Germinal center (tissue), 1 donor: ENCODE measurements around the gene GOLGA6L7.
"Not testable (repeated sequence)": the region's sequence is repeated elsewhere in the genome, so short reads cannot be mapped to it uniquely, and the experiment has no call there.

Experiments
- DNase-seq: peaks from one replicate; pipeline ENCODE4 v3.0.0; 2012; ENCODE audit warnings: mixed read lengths, low spot score

GOLGA6L7 gene

DNA sequence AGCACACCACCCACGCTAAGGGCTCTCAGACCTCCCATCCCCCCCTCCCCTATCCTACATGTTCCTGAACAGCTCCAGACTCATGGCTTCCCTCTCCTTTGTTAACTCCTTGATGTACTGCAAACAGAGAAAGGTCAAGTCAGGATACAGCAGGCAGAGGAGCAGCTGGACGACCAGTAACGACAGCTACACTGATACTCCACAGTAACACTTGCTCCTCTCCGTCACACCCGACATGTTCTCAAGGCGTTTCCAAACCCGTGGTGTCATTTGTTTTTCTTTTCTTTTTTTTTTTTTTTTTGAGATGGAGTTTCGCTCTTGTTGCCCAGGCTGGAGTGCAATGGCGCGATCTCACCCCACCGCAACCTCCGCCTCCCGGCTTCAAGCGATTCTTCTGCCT lies 4.3 kb downstream of the GOLGA6L7 start:
- not testable (repeated sequence) for DNase-seq

DNA sequence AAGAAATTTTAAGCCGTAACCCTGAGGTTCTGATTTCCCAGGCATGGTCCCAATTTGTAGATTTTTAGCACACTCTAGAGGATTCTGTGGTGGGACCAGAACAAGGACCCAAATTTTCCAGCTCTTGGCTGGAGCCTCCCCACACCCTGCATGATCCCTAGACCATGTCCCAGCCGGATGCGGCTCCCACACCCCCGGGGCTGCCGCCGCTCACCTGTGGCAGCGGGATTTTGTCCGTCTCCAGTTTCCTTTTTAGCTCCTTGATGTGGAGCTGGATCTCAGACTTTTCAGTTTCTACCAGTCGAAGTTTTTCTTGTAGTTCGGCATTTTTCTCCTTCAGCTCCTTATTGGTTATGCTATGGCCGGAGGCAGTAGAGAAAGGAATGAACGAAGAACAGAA lies 4.9 kb downstream of the GOLGA6L7 start:
- not testable (repeated sequence) for DNase-seq

DNA sequence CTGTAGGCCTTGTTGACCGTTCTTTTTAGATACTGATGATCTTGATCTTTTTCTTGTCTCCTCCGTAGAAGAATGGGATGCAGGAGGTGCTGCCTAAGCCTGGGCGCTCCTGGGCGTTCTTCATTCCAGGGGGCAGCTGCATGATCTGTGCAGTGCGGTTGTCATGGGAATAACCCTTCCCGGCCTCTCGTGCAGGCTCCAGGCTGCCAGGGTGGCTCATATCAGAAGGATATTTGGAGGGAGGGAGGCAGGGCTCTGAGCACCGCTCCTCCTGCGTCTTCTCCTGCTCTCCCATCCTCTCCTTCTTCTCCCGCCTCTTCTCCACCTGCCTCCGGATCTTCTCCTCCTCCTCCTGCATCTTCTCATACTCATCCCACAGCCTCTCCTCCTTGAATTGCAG lies 6.2 kb downstream of the GOLGA6L7 start:
- not testable (repeated sequence) for DNase-seq

DNA sequence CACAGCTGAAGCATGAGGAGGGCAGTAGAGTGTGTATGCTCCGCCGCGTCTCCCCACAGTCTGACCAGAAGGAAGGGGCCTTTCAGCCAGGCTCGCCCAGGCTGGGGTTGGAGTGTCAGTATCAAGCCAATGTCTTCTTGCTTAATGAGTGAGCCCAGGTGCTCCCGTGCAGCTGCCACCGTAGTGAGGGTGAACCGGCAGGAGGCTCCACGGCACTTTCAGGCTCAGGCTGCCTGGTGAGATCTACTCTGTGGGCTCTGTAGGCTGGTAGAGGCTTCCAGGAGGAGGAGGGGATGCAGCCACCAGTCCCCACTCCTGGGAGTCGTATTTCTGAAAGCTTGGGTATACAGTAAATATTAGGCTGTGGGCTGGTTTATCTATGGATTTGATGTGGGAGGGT lies 8.2 kb downstream of the GOLGA6L7 start:
- not testable (repeated sequence) for DNase-seq

DNA sequence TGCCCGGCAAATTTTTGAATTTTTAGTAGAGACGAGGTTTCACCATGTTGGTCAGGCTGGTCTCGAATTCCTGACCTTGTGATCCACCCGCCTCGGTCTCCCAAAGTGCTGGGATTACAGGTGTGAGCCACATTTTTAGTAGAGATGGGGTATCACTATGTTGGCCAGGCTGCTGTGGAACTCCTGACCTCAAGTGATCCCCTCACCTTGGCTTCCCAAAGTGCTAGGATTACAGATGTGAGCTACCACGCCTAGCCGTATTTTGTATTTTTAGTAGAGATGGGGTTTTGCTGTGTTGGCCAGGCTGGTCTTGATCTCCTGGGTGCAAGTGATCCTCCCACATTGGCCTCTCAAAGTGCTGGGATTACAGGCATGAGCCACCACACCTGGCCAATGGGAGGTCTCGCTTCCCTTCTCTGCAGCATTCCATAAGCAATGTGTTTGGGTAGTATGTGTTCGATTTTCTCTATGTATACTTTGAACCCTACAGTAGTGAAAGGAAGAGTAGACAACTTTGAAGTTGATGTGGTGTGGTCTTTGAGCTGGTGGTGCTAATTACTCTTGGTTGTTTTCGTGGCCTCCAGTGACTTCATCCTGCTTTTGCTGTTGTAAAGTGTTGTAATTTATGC lies 13.4 kb downstream of the GOLGA6L7 start:
- DNase-seq, result not testable (repeated sequence)

DNA sequence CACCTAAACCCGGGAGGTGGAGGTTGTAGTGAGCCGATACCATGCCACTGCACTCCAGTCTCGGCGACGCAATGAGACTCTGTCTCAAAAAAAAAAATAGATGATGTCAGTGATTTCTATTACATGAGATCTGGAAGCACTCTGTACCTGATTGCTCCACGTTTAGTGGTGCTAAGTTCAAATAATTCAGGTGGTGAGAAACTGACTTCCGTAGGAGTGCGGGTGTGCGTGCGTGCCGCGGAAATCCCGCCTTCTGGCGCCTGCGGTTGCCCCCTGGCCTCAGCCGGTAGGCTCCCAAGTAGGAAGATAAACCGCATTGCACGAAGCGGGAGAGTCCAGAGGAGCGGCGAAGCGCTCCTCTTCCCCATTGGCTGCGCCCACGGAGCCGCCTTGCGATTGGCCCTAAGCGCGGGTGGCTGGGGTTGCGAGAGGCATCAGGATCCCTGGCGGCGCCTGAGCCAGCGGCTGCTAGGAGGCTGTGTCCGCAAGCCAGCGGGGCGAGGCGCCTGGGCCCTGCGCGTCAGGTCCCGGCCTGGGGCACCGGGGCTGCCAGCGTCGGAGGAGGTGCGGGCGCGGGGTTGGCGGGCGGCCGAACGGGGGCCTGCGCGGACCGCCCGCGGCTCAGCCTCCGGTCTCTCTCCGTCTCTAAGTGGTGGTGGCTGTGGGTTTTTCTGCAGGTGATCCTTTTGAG lies 16.4 kb downstream of the GOLGA6L7 start:
- DNase-seq, result peak; percentile 18

DNA sequence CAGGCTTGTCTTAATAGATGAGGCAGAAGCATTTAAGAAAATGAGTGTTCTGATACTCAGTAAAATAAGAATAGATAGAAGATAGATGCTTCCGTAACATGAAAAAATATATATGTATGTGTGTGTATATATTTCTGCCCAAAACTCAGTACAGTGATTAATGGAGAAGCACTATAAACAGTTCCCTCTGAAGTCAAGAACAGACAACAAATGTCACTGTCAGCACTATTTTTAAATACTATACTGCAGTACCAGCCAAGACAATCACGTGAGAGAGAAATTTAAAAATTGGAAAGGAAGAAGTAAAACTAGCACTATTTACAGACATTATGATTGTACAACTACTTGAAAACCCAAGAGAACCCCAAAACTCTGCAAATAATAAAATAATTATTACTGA lies 27.0 kb downstream of the GOLGA6L7 start:
- not testable (repeated sequence) for DNase-seq

DNA sequence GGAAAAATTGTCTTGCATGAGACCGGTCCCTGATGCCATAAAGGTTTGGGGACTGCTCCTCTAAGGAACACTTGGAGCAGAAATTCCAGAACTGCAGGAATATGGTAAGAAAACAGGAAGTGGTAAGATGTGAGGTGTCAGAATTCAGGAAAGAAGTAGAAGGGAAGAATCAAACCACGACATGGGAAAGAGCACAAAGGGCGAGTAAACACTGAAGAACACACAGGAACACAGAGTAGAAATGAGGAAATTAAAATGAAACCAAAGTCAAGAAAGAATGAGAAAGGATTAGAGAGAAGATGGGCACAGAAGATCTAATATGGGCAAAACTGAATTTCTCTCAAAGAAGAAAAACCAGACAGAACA lies 28.5 kb downstream of the GOLGA6L7 start:
- not testable (repeated sequence) for DNase-seq

DNA sequence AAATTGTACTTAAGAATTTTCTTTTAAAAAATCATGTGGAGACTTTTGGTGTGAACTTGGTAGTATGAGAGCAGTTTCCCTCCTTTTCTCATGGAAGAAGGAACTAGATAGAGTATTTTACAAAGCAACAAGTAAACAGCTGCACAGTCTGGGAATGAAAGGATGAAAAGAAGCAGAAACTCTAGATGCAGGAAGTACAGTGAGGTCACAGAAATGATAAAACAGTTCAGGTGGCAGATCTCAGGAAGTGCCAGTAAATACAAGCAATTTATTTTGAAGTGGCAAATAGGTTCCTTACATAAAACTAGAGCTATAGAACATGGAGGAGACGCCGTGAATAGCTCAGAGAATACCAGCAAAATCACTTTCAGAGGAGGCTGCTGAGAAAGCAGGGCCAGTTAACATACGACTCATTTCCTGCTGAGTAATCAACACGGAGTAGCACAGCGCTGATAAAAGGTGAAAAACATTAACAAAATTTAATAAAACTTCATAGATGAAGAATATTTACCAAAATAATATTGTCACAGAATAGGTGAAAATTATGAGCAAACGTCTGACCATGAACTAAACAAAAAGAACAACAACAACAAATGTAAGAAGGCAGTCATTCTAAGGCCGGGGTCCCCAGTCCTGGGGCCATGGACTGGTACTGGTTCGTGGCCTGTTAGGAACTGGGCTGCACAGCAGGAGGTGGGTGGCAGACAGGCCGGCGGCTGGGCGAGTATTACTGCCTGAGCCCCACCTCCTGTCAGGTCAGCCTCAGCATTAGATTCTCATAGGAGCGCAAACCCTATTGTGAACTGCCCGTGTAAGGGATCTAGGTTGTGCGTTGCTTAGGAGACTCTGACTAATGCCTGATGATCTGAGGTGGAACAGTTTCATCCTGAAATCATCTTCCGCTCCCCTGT lies 29.2 kb downstream of the GOLGA6L7 start:
- DNase-seq, result not testable (repeated sequence)

DNA sequence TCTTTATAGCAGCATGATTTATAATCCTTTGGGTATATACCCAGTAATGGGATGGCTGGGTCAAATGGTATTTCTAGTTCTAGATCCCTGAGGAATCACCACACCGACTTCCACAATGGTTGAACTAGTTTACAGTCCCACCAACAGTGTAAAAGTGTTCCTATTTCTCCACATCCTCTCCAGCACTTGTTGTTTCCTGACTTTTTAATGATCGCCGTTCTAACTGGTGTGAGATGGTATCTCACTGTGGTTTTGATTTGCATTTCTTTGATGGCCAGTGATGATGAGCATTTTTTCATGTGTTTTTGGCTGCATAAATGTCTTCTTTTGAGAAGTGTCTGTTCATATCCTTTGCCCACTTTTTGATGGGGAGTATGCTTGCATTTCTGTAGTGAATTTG lies 30.3 kb downstream of the GOLGA6L7 start:
- not testable (repeated sequence) for DNase-seq

DNA sequence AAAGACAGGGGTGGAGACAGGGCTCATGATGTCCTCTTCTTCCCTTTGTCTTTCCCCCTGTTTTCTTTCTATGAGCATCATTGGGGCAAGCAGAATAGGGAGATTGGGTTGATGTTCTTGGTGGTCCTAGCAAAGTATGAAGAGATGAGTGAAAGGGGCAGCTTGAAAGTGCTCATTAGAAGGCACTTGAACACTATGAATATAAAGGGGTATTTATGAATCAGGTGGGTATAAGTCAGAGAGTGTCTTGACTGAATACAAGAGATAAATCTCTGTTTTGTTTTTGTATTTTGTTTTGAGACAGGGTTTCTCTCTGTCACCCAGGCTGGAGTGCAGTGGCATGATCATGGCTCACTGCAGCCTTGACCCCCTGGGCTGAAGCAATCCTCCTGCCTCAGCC lies 34.4 kb downstream of the GOLGA6L7 start:
- not testable (repeated sequence) for DNase-seq

DNA sequence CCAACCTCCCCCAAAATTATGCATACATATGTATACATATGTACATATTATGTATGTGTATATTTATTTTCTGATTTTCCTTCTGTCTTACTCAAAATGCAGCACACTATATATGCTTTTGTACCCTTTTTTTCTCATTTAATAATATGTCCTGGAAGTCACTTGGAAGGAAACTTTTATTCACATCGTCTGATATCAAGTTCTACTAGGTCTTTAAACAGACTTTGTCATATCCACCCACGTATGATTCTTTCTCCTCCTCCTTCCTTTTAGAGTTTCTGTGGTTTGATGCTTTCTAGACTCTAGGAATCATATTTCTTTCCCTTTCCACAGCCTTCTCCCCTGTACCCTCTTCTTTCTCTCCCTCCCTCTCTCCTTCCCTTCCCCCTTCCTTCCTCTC lies 35.1 kb downstream of the GOLGA6L7 start:
- DNase-seq, result not testable (repeated sequence)

DNA sequence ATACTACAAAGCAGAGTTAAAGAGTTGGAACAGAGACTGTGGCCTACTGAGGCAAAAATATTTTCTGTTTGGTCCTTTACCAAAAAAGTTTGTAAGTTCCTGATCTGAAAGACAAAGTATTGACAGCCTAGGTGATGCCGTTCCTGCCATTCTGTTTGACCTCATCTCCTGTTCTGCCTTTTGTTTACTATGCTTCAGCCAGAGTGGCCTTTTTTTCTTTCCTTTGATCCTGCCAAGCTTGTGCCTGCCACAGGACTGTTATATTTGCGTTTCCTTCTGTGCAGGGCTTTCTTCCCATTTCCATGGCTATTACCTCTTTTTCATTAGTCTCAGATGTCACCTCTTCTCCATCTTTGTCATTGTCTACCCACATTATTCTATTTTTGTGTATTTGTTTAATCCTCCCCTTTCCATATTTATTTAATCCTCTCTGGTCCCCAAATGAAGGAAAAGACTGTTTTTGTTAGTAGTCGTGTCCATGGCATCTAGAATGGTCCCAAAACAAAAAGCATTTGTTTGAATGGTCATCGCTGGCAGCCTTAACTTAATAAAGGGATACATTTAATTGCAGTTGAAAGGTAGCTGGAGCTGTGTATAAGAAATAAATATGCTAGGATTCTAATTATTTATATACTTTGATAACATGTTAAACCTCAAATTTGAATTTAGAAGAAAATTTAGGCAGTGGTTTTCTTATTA lies 36.4 kb downstream of the GOLGA6L7 start:
- not testable (repeated sequence) for DNase-seq

DNA sequence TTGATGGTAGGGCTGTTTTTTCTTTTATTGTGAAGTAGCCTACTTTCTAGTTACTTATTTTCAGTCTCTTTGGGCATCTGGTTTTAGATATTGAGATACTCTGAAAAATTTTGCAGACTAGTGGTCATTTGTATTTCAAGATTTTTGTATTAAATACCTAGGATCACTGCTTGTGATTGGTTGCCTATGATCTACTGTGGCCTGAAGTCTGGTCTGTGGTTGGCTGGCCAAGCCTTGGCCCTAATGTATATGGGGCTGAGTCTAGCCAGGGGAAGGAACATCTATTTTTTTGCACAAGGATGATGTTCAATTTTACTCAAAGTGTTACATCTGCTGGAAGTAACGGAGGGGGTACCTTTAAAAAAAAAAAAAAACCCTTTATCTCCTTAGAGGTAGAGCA lies 38.0 kb downstream of the GOLGA6L7 start:
- not testable (repeated sequence) for DNase-seq

DNA sequence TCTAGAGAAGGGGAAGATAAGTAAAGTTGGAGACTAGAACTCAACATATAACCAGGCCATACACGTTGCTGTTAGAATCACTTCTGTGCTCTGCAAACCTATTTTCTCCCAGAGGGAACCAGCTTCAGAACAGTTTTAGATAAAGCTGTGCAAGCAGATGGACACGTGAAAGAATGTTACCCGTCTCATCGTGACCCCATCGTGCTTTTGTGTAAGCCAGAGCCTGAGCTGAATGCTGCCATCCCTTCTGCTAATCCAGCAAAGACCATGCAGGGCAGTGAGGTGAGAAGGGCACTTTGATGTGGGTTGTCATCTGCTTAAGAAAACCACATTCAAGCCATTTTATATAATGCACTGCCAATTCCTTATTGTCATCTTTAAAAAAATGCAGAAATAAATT lies 40.3 kb downstream of the GOLGA6L7 start:
- not testable (repeated sequence) for DNase-seq

DNA sequence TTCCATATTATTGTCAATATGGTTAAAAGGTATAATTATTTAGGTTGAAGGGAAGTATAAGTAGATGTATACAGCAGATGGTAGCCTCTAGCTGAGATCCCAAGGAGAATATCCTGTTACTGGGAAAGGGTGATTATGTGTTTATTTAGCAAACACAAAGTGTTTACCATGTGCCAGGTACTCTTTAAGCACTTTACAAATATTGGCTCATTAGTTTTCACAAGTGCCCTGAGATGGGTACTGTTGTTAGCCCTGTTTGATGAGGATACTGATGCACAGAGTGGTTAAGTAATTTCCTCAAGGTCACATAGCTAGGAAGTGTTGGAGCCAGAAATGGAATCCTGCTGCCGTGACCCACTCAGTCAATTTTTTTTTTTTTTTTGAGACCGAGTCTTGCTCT lies 48.1 kb downstream of the GOLGA6L7 start:
- not testable (repeated sequence) for DNase-seq

DNA sequence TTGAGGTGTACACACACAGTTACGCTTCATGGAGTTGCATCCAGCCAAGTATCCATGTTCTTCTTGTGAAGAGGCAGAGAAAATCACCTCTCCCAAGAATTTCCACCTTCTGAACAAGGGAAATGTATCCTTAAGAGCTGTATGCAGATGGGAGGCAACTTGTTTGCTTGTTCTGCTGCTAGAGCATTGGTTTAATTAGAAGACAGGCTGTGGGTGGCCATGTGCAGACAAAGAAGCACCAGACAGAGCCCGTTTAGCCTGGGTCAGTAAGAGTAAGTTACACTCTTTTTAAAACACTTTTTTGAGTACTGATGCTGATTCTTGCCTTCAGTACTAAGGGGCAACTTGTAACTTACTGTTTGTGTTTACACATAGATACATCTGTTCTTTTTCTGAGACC lies 50.2 kb downstream of the GOLGA6L7 start:
- not testable (repeated sequence) for DNase-seq

DNA sequence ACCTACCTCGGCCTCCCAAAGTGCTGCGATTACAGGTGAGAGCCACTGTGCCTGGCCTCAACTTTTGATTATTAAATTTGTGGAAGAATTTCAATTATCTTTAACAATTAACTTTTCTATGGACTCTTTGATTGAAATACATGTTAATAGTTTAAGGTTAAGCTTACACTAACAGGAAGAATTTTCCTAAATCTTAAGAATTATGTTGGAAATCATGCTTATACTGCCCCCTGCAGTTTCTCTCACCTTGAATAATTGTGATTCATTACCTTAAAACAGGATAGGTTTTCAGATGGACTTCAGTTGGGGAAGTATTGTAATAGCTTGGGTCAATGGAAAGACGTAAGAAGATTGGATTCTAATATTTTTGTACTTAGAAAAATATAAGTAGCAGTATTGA lies 54.2 kb downstream of the GOLGA6L7 start:
- not testable (repeated sequence) for DNase-seq
